B cell (primary cell): ENCODE results near the gene STAT5B. TPM values are rescaled to one million over a fixed set of nuclear protein-coding genes. Genes with fewer than 3 reads are reported as not detected.
A peak's percentile ranks its signal among the peaks of the same experiment; 100 is the strongest.

Experiments
- ATAC-seq: fragments of 200-7000 bp; cut with Tn5 transposase; one replicate; pipeline ENCODE4 v1.10.0; 2021; ENCODE audit warnings: low read depth, mild to moderate bottlenecking, moderate number of reproducible peaks, moderate library complexity
- CTCF ChIA-PET: fragments of 350-600 bp; sonication (Branson Sonifier 250); formaldehyde crosslinking; loops from one replicate; lab custom pipeline; 2021; ENCODE audit warnings: antibody characterized with exemption, inconsistent platforms; lab: Charles Lee
- POLR2A ChIA-PET: fragments of 350-600 bp; sonication (Branson Sonifier 250); formaldehyde crosslinking; loops from one replicate; lab custom pipeline; 2021; ENCODE audit warnings: antibody characterized with exemption; lab: Charles Lee
- DNase-seq: peaks from one replicate; pipeline ENCODE4 v3.0.0; 2013
- H2AFZ ChIP-seq: 2 replicates; pipeline ENCODE4 v1.6.1; 2012; ENCODE audit warnings: mild to moderate bottlenecking, low read depth, low read length; ENCODE audit not compliant: insufficient read depth, poor library complexity, severe bottlenecking
- H3K27ac ChIP-seq, 2 donors: 1 replicate in 1 of 2; 2 replicates in 1 of 2; pipeline ENCODE4 v1.5.1; 2012 to 2013; ENCODE audit warnings: low read length in 2 of 2, mild to moderate bottlenecking in 2 of 2, moderate library complexity in 1 of 2
- H3K27me3 ChIP-seq, 4 experiments: fragments of 200-600 bp in 1 of 4; sonication (generic) in 1 of 4; replicated peaks in 1 of 4; 1 replicate in 2 of 4; 2 replicates in 2 of 4; pipeline versions ENCODE4 v1.6.1 to v1.7.0; 2013 to 2016; ENCODE audit warnings: low read length in 3 of 4, mild to moderate bottlenecking in 2 of 4, mixed read lengths in 1 of 4, moderate library complexity in 1 of 4; ENCODE audit not compliant: insufficient read depth in 4 of 4, control insufficient read depth in 3 of 4; ENCODE audit errors: control extremely low read depth in 1 of 4
- H3K36me3 ChIP-seq, 2 experiments: replicated peaks in 1 of 2; 1 replicate in 1 of 2; 2 replicates in 1 of 2; pipeline versions ENCODE4 v1.6.1 to v1.7.1; 2013; ENCODE audit warnings: low read length in 1 of 2; ENCODE audit not compliant: insufficient read depth in 2 of 2, control insufficient read depth in 1 of 2; ENCODE audit errors: control extremely low read depth in 1 of 2, extremely low read depth in 1 of 2
- H3K4me1 ChIP-seq, 2 donors: fragments of 200-600 bp in 1 of 2; sonication (generic) in 1 of 2; 1 replicate in 1 of 2; 2 replicates in 1 of 2; pipeline versions ENCODE4 v1.5.1 to v1.6.1; 2013 to 2017; ENCODE audit warnings: low read length in 2 of 2; ENCODE audit not compliant: control insufficient read depth in 2 of 2, insufficient read depth in 2 of 2
- H3K4me2 ChIP-seq: replicated peaks from 2 replicates; pipeline ENCODE3; 2012; ENCODE audit warnings: mild to moderate bottlenecking, low read depth, low read length; ENCODE audit not compliant: poor library complexity, severe bottlenecking
- H3K4me3 ChIP-seq, 5 experiments: fragments of 200-600 bp in 1 of 5; sonication (generic) in 1 of 5; 1 replicate in 3 of 5; 2 replicates in 2 of 5; pipeline versions ENCODE4 v1.5.1 to v1.7.0; 2011 to 2016; ENCODE audit warnings: low read length in 4 of 5, mild to moderate bottlenecking in 4 of 5, low read depth in 2 of 5, control low read depth in 1 of 5, moderate library complexity in 1 of 5; ENCODE audit not compliant: insufficient read depth in 1 of 5; ENCODE audit errors: control extremely low read depth in 1 of 5, extremely low read depth in 1 of 5
- H3K79me2 ChIP-seq: fragments of 200-600 bp; sonication (generic); one replicate; pipeline ENCODE4 v1.6.0; 2016; ENCODE audit warnings: low read length; ENCODE audit not compliant: control insufficient read depth, insufficient read depth
- H3K9ac ChIP-seq: fragments of 200-600 bp; sonication (generic); 2 replicates; pipeline ENCODE4 v1.6.1; 2017; ENCODE audit warnings: mild to moderate bottlenecking, low read length, moderate library complexity
- H3K9me3 ChIP-seq, 3 donors: one replicate each; pipeline versions ENCODE4 v1.6.1 to v1.7.1; 2013; ENCODE audit warnings: low read length in 2 of 3; ENCODE audit not compliant: control insufficient read depth in 2 of 3, insufficient read depth in 1 of 3; ENCODE audit errors: control extremely low read depth in 1 of 3
- H4K20me1 ChIP-seq: 2 replicates; pipeline ENCODE4 v1.6.0; 2012; ENCODE audit warnings: mild to moderate bottlenecking, low read length; ENCODE audit not compliant: insufficient read depth, control insufficient read depth, poor library complexity, severe bottlenecking
- H3K27ac Mint-ChIP-seq: one replicate; pipeline ENCODE4 v1.8.0; 2021; ENCODE audit warnings: mixed read lengths
- H3K27me3 Mint-ChIP-seq: one replicate; pipeline ENCODE4 v1.8.0; 2021; ENCODE audit warnings: mixed read lengths
- H3K4me1 Mint-ChIP-seq: one replicate; pipeline ENCODE4 v1.8.0; 2021; ENCODE audit warnings: mixed read lengths
- H3K4me3 Mint-ChIP-seq: one replicate; pipeline ENCODE4 v1.8.0; 2021; ENCODE audit warnings: mixed read lengths
- H3K9me3 Mint-ChIP-seq: one replicate; pipeline ENCODE4 v1.8.0; 2022; ENCODE audit warnings: mixed read lengths; ENCODE audit not compliant: insufficient read depth
- CTCF ChIP-seq: fragments of 200-600 bp; IDR thresholded peaks from one replicate; pipeline ENCODE4 v1.8.0; 2022; ENCODE audit warnings: antibody characterized with exemption, mild to moderate bottlenecking
- EZH2 ChIP-seq: IDR thresholded peaks from 2 replicates; pipeline ENCODE4 v1.6.1; 2012; ENCODE audit warnings: borderline replicate concordance, low read depth, mild to moderate bottlenecking, moderate library complexity, low read length; ENCODE audit not compliant: insufficient read depth, poor library complexity, severe bottlenecking
- WGBS: methylation state at CpG from one replicate; pipeline ENCODE4 v1.1.5; 2013; ENCODE audit warnings: missing lambda C conversion rate; ENCODE audit not compliant: insufficient coverage; 5-methylcytosine and 5-hydroxymethylcytosine counted together
- intact Hi-C: fragments of 100-400 bp; cut with micrococcal nuclease; formaldehyde crosslinking; loops from one replicate; pipeline ENCODE4 v1.10.0; 2022
- polyA plus RNA-seq: library from polyadenylated mRNA; depleted of rRNA; stranded (reverse); fragments of >200 nt; gene quantifications from 2 replicates; pipeline ENCODE4 v1.2.3, GENCODE V29; 2012
- total RNA-seq, 2 donors: library from RNA; stranded (reverse); fragments of 120-200 nt in 1 of 2; gene quantifications; 1 replicate in 1 of 2; 2 replicates in 1 of 2; pipeline versions ENCODE4 v1.2.3 to v1.2.4, GENCODE V29; 2013 to 2022

The STAT5B gene
- total and polyA plus RNA-seq, 2 donors (not counting 1 experiment from before 2014, with no cell fraction given): 70.0 to 103 TPM

GRCh38 chr17:42155614-42156045 lies 120.6 kb downstream of the STAT5B start:
- H3K4me1 Mint-ChIP-seq: peaks cover 34% of the 10 kb centered on the region
- no peak for TF ChIP-seq CTCF
- TF ChIP-seq EZH2: no peak
- peaks cover 0 to 16% (median 0%) of the 10 kb centered on the region in 3 donors for H3K9me3 ChIP-seq
- DNase-seq: no peak
- H4K20me1 ChIP-seq: peaks cover 38% of the 10 kb centered on the region
- H3K79me2 ChIP-seq: peaks cover 42% of the 10 kb centered on the region
- ATAC-seq: no peak
- peak overlapping the region; percentile 50 for H3K27ac Mint-ChIP-seq
- H3K4me2 ChIP-seq: peak overlapping the region; percentile 68
- H3K9ac ChIP-seq: peak overlapping the region; percentile 99
- 69% methylated on average over 16 of the region's 17 CpGs for WGBS
- intact Hi-C loops: loop anchor here (1.0 to 2.0 kb wide), 7 partner anchors 23 to 189 kb away; partner anchors contain the start of genes CNP, DHX58, DNAJC7 and KAT2A
- peak overlapping the region; percentile 94 for H3K4me3 Mint-ChIP-seq
- no peak overlapping the region for H3K27ac ChIP-seq
- H3K4me1 ChIP-seq: peaks cover 14 to 23% of the 10 kb centered on the region in 2 donors
- CTCF ChIA-PET: interaction anchor here (0.6 to 1.1 kb wide), 2 partner anchors 88 to 131 kb away, joined by 3 read pairs; no protein-coding TSS in a partner anchor
- no peaks in the 10 kb centered on the region for H3K27me3 ChIP-seq
- peak overlapping the region; percentile 57 for H2AFZ ChIP-seq
- peak overlapping the region in 4 of 5 experiments; percentile 46 to 100 (median 80) for H3K4me3 ChIP-seq
- no peaks in the 10 kb centered on the region for H3K9me3 Mint-ChIP-seq
- no peaks in the 10 kb centered on the region for H3K27me3 Mint-ChIP-seq
- peaks cover 0 to 4% of the 10 kb centered on the region in 2 experiments for H3K36me3 ChIP-seq
- POLR2A ChIA-PET: interaction anchor here (0.7 kb wide), 1 partner anchor 95 kb away, joined by 3 read pairs; no protein-coding TSS in a partner anchor
